A172 (cell line): Measurements from ENCODE around the gene GPLD1. TPM values are rescaled to one million over a fixed set of nuclear protein-coding genes. Genes with fewer than 3 reads are reported as not detected.
"Not testable (repeated sequence)": the region's sequence is repeated elsewhere in the genome, so short reads cannot be mapped to it uniquely, and the experiment has no call there.

ENCODE experiments used
- DNase-seq: peaks from one replicate; pipeline ENCODE4 v3.0.0-alpha.2; 2015; ENCODE audit warnings: low spot score
- total RNA-seq: library from RNA; depleted of rRNA; stranded (reverse); fragments of >200 nt; shearing (Covaris generic); gene quantifications from 2 replicates; pipeline ENCODE4 v1.2.3, GENCODE V29; 2014; rRNA removed

Gene GPLD1, protein sequence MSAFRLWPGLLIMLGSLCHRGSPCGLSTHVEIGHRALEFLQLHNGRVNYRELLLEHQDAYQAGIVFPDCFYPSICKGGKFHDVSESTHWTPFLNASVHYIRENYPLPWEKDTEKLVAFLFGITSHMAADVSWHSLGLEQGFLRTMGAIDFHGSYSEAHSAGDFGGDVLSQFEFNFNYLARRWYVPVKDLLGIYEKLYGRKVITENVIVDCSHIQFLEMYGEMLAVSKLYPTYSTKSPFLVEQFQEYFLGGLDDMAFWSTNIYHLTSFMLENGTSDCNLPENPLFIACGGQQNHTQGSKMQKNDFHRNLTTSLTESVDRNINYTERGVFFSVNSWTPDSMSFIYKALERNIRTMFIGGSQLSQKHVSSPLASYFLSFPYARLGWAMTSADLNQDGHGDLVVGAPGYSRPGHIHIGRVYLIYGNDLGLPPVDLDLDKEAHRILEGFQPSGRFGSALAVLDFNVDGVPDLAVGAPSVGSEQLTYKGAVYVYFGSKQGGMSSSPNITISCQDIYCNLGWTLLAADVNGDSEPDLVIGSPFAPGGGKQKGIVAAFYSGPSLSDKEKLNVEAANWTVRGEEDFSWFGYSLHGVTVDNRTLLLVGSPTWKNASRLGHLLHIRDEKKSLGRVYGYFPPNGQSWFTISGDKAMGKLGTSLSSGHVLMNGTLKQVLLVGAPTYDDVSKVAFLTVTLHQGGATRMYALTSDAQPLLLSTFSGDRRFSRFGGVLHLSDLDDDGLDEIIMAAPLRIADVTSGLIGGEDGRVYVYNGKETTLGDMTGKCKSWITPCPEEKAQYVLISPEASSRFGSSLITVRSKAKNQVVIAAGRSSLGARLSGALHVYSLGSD
- 0.36 and 0.55 TPM in 2 replicates for total RNA-seq

DNA sequence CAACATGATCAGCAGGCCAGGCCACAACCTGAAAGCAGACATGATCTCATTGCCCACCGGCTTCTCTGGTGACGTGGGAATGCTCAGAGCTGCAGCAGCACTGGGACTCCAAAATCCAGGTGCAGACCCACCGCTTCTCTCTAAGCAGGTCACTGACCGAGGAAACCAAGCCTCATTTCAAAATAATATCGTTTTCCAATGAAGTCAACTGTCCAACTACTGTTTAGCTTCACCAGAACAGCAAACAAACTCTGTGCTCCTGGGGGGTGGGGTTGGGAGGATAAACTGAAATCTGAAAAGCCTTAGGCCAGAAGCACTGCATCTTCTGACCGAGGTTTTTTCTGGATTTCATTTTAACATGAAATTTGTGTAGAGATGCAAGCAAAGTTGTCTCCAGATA lies at the start of gene GPLD1:
Gene GPLD1, minus strand, starts transcription at position 109 of the 400 bp plus-strand sequence. Its CDS starts 67 bp downstream, at position 42.
- DNase-seq = no peak

DNA sequence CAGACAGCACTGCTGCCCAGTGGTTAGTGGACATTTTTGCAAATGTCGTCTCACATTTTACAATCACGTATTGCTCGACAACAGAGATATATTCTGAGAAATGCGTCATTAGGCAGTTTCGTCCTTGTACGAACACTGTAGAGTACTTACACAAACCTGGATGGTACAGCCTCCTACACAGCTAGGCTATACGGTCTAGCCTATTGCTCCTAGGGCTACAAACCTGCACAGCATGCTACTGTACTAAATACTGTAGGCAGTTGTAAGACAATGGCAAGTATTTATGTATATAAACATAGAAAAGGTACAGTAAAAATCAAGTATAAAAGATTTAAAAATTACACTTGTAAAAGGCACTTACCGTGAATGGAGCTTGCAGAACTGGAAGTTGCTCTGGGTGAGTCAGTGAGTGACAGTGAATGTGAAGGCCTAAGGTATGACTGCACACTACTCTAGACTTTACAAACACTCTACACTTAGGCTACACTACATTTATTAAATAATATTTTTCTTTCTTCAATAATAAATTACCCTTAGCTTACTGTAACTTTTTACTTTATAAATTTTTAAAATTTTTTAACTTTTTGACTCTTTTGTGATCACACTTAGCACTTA lies 48.5 kb upstream of the GPLD1 start:
- DNase-seq = no peak

DNA sequence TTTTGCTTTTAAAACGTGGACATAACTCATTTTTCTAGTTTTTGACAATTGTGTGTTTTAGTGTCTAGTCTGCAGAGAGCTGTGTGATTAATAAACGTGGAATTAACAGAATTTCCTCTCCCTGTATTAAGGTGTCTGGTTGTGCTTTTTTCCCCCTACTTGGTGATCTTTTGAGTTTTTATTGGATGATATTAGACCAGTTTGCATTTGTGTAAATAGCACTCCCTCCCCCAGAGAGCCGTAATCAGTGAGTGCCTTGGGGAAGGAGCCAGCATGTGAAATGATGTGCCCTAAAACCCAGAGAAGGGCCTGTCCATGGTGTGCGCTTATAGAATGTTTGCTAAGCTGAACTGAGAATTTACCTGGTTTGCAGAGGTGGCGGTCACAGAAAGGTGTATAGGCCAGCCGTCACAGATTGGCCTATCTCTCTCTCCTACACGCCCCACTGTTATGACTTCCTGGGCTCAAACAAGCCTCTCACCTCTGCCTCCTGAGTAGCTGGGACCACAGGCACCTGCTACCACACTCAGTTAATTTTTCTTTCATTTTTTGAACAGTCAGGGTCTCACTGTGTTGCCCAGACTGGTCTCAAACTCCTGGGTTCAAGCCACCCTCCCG lies 47.8 kb upstream of the GPLD1 start:
- no peak for DNase-seq

DNA sequence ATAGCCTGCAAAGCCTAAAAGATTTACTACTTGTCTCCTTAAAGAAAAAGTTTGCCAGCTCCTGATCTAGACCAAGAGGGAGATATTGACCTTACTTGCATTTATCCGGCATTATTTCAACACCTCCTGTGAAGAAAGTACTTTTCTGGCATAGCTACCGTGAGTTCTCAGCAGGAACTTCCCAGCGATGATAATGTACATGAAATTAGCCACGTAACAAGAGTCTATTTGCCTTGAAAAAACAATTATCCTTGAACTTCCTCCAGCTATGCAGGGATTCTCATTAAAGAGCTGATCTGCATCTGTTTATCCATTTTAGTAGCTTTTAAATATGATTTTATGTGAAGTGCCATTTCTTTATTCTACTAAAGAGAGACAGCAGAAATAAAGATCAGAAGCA lies 47.1 kb upstream of the GPLD1 start:
- no peak for DNase-seq

DNA sequence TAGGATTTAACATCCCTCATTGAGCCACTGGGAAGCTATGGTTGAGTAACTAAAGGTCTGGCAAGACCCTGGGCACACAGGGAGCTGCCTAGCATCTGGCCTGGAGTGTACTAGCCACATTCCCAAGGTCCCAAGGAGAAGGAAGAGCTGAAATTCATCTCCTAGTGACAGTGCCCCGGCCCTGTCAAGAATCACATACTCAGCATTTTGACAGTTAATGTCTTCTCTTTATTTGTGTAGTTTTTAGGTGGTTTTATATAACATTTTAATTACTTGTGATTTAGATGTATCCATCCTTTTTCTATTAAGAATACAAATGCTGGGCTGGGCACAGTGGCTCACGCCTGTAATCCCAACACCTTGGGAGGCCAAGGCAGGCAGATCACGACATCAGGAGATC lies 45.8 kb upstream of the GPLD1 start:
- no peak for DNase-seq

DNA sequence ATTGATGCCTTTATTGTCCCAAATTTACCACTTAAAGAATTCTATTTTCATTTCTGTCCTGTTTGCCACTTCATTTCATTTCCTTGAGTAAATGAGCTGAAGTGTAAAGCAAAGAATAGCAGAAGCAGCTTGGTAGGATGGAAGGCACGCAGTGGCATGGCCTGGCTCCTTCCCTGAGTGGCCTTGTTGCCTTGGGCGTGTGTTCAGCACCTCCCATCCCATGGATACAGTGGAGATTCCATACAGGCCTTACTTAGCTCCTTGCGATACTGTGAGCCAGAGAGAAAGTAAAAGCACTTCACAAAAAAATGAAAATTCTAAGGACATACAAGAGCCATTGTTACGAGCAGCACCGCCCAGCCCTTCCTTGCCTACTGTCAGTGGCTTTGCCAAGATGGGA lies 45.0 kb upstream of the GPLD1 start:
- DNase-seq = no peak

DNA sequence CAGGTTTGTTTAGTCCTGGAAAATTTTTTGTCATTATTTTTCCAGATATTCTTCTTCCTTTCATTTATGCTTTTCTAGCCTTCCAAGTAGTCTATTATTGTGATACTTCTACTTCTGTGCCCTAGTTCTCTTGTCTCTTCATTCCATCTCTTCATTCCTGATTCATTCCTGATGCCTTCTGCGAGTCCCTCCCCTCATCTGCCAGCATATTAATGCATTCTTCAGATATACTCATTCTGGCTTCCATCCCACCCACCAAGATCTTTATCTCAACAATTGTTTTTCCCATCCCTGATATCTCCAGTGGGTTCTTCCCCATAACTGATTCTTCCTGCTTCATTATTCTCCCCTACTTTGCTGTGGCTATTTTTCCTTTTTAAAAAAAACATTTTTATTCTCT lies 40.6 kb upstream of the GPLD1 start:
- DNase-seq = no peak

DNA sequence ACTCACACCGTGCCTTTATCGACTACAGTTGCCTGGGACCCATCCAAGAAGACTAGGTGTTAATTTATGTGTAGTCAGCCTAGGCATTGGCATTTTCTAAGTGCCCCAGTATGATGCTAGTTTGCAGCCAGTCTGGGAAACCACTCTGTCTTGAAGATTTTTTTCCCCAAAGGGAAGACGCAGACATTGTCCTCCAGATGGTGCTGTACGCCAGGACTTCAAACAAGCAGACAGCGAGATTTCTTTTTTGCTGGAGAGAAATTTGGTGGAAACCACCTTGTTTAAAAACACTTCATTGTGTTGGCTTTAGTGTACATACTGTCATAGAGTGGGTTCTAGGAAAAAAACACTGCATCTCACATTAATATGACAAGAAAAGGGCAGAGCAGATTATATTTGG lies 35.4 kb upstream of the GPLD1 start:
- DNase-seq = peak; percentile 38

DNA sequence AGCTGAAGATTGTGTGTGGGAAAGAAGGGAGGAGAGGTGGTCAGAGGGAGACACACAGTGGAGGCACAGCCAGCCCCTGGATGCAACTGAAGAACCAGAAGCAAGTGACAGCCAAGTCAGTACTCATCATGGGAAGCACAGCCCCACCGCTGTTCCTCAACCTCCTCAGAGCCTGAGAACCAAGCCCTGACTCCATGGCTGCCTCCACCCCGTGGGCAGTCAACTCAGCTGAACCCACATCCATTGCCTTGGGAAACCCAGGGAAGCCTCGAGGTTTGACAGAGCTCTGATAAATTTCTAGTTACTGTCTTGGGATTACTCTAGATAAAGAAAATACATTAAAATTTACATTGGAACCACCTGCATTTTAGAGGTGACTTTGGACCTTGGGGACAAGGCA lies 35.0 kb upstream of the GPLD1 start:
- DNase-seq = no peak

DNA sequence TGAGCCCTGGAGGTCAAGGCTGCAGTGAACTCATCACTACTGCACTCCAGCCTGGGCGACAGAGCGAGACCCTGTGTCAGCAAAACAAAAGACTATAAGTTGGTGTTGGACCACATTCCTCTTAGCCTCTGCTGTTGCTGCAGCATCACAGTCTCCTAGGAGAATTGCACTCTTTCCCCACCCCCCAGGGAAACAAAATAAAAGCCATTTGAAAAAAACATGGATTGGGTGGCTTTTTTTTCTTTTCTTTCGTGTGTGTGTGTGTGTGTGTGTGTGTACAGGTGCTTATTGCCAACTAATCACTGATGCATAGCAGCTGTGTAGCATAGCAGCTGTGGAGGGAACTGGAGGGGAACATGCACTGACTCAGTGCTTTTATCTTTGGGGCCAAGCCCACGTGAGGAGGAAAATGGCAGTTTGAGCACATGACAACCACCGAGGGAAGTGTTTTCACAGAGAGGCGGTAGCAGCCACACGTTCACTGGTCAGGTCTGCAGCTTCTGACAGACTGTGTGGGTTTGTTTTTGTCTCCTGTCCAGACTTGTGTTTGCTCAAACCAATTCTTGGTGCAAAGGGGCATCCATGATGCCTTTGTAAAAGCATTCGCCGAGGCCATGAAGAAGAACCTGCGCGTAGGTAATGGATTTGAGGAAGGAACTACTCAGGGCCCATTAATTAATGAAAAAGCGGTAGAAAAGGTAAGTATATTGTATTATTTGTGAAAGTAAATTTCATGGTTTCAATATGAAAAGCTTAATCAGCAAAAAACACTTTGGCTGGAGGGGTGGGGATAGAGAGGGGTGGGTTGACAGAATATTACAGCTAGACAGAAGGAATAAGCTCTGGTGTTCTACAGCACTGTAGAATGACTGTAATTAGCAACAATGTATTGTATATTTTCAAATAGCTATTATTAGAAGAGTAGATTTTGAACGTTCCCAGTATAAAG lies 33.1 kb upstream of the GPLD1 start:
- DNase-seq = peak; percentile 9

DNA sequence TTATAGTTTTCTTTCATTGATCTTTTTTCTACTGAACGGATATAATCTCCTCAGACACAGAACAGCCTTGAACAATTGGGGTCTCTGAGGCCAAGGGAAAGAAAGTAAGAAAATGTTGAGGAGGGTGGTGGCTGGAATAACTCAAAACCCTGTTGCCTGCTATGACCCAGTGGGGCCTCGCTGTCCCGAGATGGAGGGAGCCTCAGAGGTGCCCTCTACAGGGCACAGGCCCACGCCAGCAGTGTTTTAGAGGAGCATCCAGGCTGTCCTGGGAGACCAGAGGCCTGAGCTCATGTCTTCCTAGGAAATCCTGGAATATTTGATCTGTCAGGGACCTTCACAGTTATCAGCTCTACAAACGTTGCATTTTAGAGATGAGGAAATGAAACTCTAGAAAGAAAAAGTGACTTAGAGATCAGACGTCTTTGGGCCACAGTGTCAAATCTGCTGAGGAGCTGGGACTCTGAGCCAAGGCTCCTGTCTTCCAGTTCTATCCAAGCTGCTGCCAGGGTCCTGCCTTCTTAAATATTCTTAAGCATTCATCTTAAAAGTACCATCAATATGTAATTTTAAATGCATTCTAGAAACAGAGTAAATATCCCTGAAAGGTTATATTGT lies 31.7 kb upstream of the GPLD1 start:
- DNase-seq = peak; percentile 19

DNA sequence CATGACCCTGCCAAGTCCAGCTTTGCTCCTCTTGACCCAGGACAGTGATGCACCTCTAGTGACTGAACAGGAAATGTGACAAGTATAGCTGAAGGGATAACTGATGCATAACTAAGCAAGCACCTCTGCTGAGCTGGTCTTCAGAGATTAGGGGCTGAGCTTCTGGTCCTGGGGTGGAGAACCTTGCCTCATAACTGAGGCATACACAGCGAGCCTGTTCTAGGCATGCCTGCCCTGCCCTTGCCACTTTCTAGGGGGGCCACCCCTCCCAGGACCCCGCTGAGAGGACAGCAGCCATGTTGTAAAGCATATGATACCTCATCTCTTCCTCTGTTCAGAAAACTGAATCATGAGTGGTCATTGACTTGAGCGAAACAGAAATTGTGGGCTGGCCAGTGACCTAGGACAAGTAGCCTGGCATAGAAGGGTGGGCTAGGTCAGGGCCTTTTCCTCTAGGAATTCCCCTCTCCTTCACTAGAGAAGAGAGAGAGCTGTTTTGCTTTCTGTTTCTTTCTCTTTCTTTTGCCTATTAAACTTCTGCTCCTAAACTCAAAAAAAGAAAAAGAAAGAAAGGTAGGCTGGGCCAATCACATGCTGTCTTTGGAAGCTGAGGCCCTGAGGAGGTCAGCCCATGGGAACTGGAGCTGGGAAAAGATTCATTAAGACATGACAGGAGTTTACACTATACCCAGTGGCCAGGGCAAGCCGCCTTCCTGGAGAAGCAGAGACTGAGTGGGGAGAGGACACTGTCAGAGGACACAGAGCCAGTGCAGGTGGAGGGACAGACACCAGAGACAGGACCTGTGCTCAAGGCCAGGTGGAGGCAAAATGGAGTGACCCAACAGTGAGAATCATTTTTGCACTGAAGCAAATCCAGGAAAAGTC lies 28.5 kb upstream of the GPLD1 start:
- no peak for DNase-seq

DNA sequence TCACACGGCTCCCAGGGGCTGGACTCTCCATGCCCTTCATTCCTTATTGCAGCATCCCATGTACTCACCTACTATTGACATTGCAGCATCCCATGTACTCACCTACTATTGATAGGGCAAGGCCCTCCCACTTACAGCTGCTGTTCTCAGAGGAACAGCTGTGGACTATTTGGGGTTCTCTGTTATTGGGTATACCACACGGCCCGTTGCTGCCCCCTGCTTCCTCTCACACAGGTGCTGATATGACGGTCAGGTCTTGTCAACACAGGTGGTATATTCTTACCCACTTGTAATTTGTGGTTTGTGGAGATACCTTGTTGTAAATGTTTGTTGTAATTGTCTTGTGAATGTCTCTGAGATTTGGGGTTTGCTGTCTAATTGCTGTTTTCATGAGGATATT lies 24.2 kb upstream of the GPLD1 start:
- DNase-seq = no peak

DNA sequence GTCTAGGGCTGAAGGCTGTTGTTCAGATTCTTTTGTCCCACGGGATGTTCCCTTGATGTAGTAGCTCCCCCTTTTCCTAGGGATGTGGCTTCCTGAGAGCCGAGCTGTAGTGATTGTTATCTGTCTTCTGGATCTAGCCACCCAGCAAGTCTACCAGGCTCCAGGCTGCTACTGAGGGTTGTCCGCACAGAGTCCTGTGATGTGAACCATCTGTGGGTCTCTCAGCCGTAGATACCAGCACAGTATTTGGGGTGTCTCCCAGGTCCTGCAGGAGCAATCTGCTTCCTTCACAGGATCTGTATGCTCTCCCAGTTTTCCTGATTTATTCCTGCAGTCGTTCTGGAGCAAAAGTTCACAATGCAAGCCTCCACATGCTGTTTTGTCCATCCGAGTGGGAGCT lies 22.6 kb upstream of the GPLD1 start:
- DNase-seq = not testable (repeated sequence)

DNA sequence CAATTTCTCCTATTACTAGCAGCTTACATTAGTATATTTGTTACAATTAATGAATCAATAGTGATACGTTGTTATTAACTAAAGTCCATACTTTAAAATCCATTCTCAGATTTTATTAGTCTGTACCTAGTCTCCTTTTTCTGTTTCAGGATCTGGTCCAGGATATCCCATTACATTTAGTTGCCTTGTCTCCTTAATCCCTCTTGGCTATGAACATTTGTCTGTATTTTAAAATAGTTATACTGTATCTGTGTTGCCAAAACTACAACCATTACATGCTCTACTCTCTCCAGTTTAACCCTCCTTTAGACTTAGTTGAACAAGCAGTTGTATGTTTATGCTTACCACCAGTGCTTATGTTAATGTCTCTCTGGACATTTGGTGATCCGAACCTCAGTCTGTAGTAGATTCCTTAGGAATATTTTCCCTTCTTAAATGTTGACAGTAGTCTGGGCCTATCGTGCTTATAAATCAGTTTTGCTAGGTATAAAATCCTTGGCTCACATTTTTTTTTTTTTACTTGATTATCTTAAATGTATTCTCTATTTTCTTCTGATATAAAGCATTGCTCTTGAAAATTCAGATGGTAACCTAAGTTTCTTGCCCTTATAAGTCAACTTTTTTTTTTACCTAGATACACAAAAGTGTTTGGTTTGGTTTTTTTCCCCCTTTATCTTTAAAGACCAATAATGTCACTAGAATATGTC lies 17.6 kb upstream of the GPLD1 start:
- DNase-seq = no peak

DNA sequence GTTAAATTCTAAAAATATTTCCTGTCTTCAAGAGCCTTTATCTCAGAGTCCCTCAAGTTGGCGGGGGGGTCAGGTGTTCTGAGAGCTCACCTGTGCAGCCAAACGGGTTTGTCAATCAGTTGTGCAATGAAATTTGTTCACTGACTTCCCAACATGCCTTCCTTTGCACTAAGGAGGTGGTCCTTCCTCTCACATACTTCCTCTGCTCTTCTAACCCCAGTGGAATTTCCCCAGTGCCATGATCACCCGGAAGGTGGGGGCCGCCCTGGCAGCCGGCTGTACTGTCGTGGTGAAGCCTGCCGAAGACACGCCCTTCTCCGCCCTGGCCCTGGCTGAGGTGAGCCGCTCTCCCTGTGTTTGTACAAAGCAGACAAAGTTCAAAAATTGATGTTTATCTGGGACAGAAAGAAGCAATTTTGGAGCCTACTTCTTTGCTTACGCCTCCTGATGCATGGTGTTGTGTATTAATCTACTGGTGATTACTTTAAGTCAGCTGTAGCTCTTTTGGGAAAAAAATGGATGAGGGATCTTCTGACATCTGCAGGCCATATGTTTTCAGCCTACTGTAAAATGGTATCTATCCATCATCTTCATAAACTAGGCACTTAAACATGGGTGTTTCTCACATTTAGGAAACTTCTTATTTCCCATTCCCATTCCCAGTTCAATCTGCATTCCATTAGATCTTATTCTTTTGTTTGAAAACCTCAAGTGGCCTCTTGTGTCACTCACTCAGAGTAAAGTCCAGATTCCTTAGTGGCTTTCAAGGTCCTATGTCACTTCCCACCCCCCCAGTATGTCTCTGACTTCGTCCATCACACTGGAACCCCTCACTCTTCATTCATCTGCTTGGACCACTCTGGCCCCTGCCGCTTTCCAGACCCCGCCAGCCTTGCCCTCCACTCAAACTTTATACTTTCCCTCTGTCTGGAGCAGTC lies 15.5 kb upstream of the GPLD1 start:
- no peak for DNase-seq

DNA sequence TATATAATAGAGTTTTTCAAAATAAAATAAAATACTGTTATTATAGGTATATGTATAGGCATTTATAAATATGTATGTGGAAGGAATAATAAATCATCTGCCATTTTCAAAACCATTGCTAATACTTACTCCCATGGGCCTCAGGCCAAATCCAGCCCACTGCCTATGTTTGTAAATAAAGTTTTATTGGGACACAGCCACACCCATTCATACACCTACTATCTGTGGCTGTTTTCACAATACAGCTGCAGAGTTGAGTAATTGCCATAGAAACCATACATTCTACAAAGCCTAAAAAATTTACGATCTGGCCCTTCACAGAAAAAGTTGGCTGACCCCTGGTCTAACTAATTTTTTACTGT lies 14.9 kb upstream of the GPLD1 start:
- no peak for DNase-seq

DNA sequence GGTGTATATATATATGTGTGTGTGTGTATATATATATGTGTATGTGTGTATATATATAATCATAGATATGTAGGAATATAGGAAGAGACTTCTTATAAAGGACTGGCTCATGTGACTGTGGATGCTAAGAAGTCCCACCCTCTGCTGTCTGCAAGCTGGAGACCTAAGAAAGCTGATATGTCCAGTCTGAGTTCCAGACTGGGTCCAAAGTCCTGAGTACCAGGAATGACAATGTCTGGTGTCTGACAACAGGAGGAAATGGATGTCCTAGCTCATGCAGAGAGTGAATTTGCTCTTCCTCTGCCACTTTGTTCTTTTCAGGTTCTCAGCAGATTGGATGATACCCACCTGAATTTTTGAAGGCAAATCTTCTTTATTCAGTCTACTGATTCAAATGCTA lies 12.5 kb upstream of the GPLD1 start:
- DNase-seq = no peak
